Naive thymus-derived CD4-positive, alpha-beta T cell (primary cell): ENCODE data around the gene BCOR. TPM values are rescaled to one million over a fixed set of nuclear protein-coding genes. Genes with fewer than 3 reads are reported as not detected.

Experiments used
- ATAC-seq: fragments of 150-1000 bp; cut with Tn5 transposase; 2 replicates; pipeline ENCODE4 v1.10.0; 2021; ENCODE audit warnings: mild to moderate bottlenecking, moderate library complexity
- CTCF ChIA-PET: fragments of 350-600 bp; sonication (Branson Sonifier 250); formaldehyde crosslinking; loops from one replicate; lab custom pipeline; 2021; ENCODE audit warnings: antibody characterized with exemption; lab: Charles Lee
- POLR2A ChIA-PET: fragments of 350-600 bp; sonication (Branson Sonifier 250); formaldehyde crosslinking; loops from one replicate; lab custom pipeline; 2021; ENCODE audit warnings: antibody characterized with exemption, inconsistent platforms; lab: Charles Lee
- DNase-seq, 9 donors: peaks; one replicate each; pipeline versions ENCODE4 v3.0.0 to v3.0.0-alpha.2; 2020 to 2022; ENCODE audit warnings: mixed read lengths in 1 of 9
- H3K27ac ChIP-seq: one replicate; pipeline ENCODE4 v1.7.0; 2013; ENCODE audit warnings: mild to moderate bottlenecking, low read depth, low read length, moderate library complexity
- H3K27me3 ChIP-seq, 2 donors: one replicate each; pipeline ENCODE4 v1.7.0; 2013; ENCODE audit warnings: low read length in 2 of 2, mild to moderate bottlenecking in 2 of 2, moderate library complexity in 2 of 2; ENCODE audit not compliant: control insufficient read depth in 2 of 2, insufficient read depth in 2 of 2
- H3K36me3 ChIP-seq, 3 experiments: 1 replicate in 2 of 3; 2 replicates in 1 of 3; pipeline ENCODE4 v1.7.0; 2013; ENCODE audit warnings: low read length in 3 of 3, mild to moderate bottlenecking in 3 of 3, moderate library complexity in 1 of 3; ENCODE audit not compliant: insufficient read depth in 3 of 3, control insufficient read depth in 2 of 3
- H3K4me1 ChIP-seq, 2 donors: one replicate each; pipeline ENCODE4 v1.7.0; 2013; ENCODE audit warnings: low read length in 2 of 2, mild to moderate bottlenecking in 2 of 2, moderate library complexity in 1 of 2; ENCODE audit not compliant: control insufficient read depth in 2 of 2, insufficient read depth in 2 of 2
- H3K4me3 ChIP-seq: 2 replicates; pipeline ENCODE4 v1.7.0; 2013; ENCODE audit warnings: mild to moderate bottlenecking, low read length
- H3K9me3 ChIP-seq, 3 experiments: 1 replicate in 2 of 3; 2 replicates in 1 of 3; pipeline ENCODE4 v1.7.0; 2013; ENCODE audit warnings: low read length in 3 of 3; ENCODE audit not compliant: control insufficient read depth in 2 of 3
- H3K27ac Mint-ChIP-seq, 9 donors: one replicate each; pipeline ENCODE4 v1.8.0; 2020 to 2022; ENCODE audit warnings: mixed read lengths in 9 of 9, mild to moderate bottlenecking in 8 of 9, moderate library complexity in 5 of 9, inconsistent platforms in 2 of 9
- H3K27me3 Mint-ChIP-seq, 5 donors: one replicate each; pipeline ENCODE4 v1.8.0; 2021 to 2022; ENCODE audit warnings: mixed read lengths in 5 of 5, mild to moderate bottlenecking in 1 of 5
- H3K36me3 Mint-ChIP-seq, 5 donors: one replicate each; pipeline ENCODE4 v1.8.0; 2020 to 2022; ENCODE audit warnings: mixed read lengths in 5 of 5, mild to moderate bottlenecking in 3 of 5, inconsistent platforms in 1 of 5
- H3K4me1 Mint-ChIP-seq, 7 donors: one replicate each; pipeline ENCODE4 v1.8.0; 2020 to 2022; ENCODE audit warnings: mixed read lengths in 7 of 7, mild to moderate bottlenecking in 3 of 7, inconsistent platforms in 1 of 7
- H3K4me3 Mint-ChIP-seq, 10 donors: one replicate each; pipeline ENCODE4 v1.8.0; 2020 to 2022; ENCODE audit warnings: mild to moderate bottlenecking in 10 of 10, mixed read lengths in 10 of 10, moderate library complexity in 6 of 10, inconsistent platforms in 2 of 10
- H3K9me3 Mint-ChIP-seq, 11 donors: one replicate each; pipeline ENCODE4 v1.8.0; 2020 to 2022; ENCODE audit warnings: mixed read lengths in 11 of 11, mild to moderate bottlenecking in 4 of 11, inconsistent platforms in 1 of 11, moderate library complexity in 1 of 11
- intact Hi-C, 2 donors: fragments of 100-400 bp; cut with micrococcal nuclease; formaldehyde crosslinking; loops; one replicate each; pipeline ENCODE4 v1.15.1; 2023
- polyA plus RNA-seq, 2 donors: library from polyadenylated mRNA; unstranded; fragments of 300-500 nt; fragmentation: Illumina TruSeq; gene quantifications; one replicate each; pipeline ENCODE4 v1.2.3, GENCODE V29; 2021
- total RNA-seq, 6 experiments: library from RNA in 5 of 6; stranded (reverse) in 5 of 6; gene quantifications; 1 replicate in 5 of 6; 2 replicates in 1 of 6; pipeline ENCODE4 v1.2.3 and lab custom pipeline; 2021 to 2026

Gene BCOR
- total and polyA plus RNA-seq, 7 experiments from 2014 or later, result 3.8 to 55.2 (median 24.3) TPM

GRCh38 chrX:40096395-40097091 lies 1.2 kb downstream of the BCOR start:
- Histone ChIP-seq H3K9me3 (no peaks in the 10 kb centered on the region), H3K27me3 (no peaks in the 10 kb centered on the region), H3K4me1 (peaks cover 5 to 12% of the 10 kb centered on the region in 2 donors), H3K4me3 (peak overlapping the region; percentile 74), H3K36me3 (no peaks in the 10 kb centered on the region), H3K27ac (peak overlapping the region; percentile 80)
- Mint-ChIP-seq H3K36me3 (peaks cover 0 to 2% (median 0%) of the 10 kb centered on the region in 5 donors), H3K27ac (peak overlapping the region; percentile 46 to 90 (median 86)), H3K4me1 (peaks cover 16 to 38% (median 30%) of the 10 kb centered on the region in 7 donors), H3K4me3 (peak overlapping the region; percentile 87 to 98 (median 92)), H3K27me3 (no peaks in the 10 kb centered on the region), H3K9me3 (peaks cover 0 to 10% (median 0%) of the 10 kb centered on the region in 11 donors)
- ChIA-PET POLR2A (interaction anchor here (0.8 to 7.6 kb wide), 18 partner anchors 9 to 1289 kb away, joined by 3 to 116 read pairs (median 8); no protein-coding TSS in a partner anchor), CTCF (interaction anchor here (1.4 to 2.1 kb wide), 2 partner anchors 30 to 57 kb away, joined by 3 to 8 read pairs; no protein-coding TSS in a partner anchor)
- DNase-seq (peak in 8 of 9 donors; percentile 49 to 80 (median 66)), ATAC-seq (peak; percentile 34)
- intact Hi-C loops, result loop anchor here (1.0 to 10.0 kb wide), 12 partner anchors 36 to 1294 kb away; partner anchors contain the start of genes MID1IP1 (in 2 of the 2), CXorf38 (in 1 of the 2) and DDX3X (in 1 of the 2)

- peaks cover 0 to 3% (median 0%) of the 10 kb centered on the region in 5 donors for H3K36me3 Mint-ChIP-seq
- no peaks in the 10 kb centered on the region for H3K27me3 ChIP-seq
- H3K4me1 ChIP-seq, result peaks cover 7 to 17% of the 10 kb centered on the region in 2 donors
- peaks cover 0 to 10% (median 0%) of the 10 kb centered on the region in 11 donors for H3K9me3 Mint-ChIP-seq
- peak; percentile 18 for ATAC-seq
- peak in 7 of 9 donors; percentile 34 to 68 (median 55) for DNase-seq
- peak overlapping the region; percentile 80 for H3K27ac ChIP-seq
- H3K4me3 Mint-ChIP-seq, result peak overlapping the region; percentile 91 to 98 (median 94)
- intact Hi-C loops, result loop anchor here (1.0 to 10.0 kb wide), 12 partner anchors 13 to 1293 kb away; partner anchors contain the start of genes MID1IP1 (in 2 of the 2), CXorf38 (in 1 of the 2) and DDX3X (in 1 of the 2)
- no peaks in the 10 kb centered on the region for H3K9me3 ChIP-seq
- no peaks in the 10 kb centered on the region for H3K27me3 Mint-ChIP-seq
- POLR2A ChIA-PET, result interaction anchor here (0.6 to 7.6 kb wide), 10 partner anchors 10 to 127 kb away, joined by 3 to 116 read pairs (median 6); no protein-coding TSS in a partner anchor
- H3K36me3 ChIP-seq, result no peaks in the 10 kb centered on the region
- peak overlapping the region; percentile 74 for H3K4me3 ChIP-seq
- peak overlapping the region; percentile 86 to 95 (median 90) for H3K27ac Mint-ChIP-seq
- H3K4me1 Mint-ChIP-seq, result peaks cover 21 to 46% (median 36%) of the 10 kb centered on the region in 7 donors
- CTCF ChIA-PET, result interaction anchor here (0.6 to 1.4 kb wide), 3 partner anchors 31 to 174 kb away, joined by 3 to 5 read pairs (median 3); no protein-coding TSS in a partner anchor
Observed at GRCh38 chrX:40095583-40096394, 2.0 kb downstream of the BCOR start.

- intact Hi-C loops, result loop anchor here (1.0 to 10.0 kb wide), 10 partner anchors 11 to 1293 kb away; partner anchors contain the start of genes MID1IP1 (in 2 of the 2), CXorf38 (in 1 of the 2) and DDX3X (in 1 of the 2)
Observed at GRCh38 chrX:40094900-40095582, 2.7 kb downstream of the BCOR start.

GRCh38 chrX:40094041-40094899 lies 3.5 kb downstream of the BCOR start:
- Histone ChIP-seq H3K4me3 (peak overlapping the region; percentile 74), H3K9me3 (no peaks in the 10 kb centered on the region), H3K4me1 (peaks cover 13 to 21% of the 10 kb centered on the region in 2 donors), H3K36me3 (no peaks in the 10 kb centered on the region), H3K27me3 (no peaks in the 10 kb centered on the region), H3K27ac (peak overlapping the region; percentile 80)
- Mint-ChIP-seq H3K9me3 (peaks cover 0 to 8% (median 0%) of the 10 kb centered on the region in 11 donors), H3K4me1 (peaks cover 18 to 44% (median 37%) of the 10 kb centered on the region in 7 donors), H3K4me3 (peak overlapping the region; percentile 91 to 98 (median 94)), H3K27ac (peak overlapping the region in 7 of 9 donors; percentile 36 to 95 (median 87)), H3K36me3 (peaks cover 0 to 4% (median 0%) of the 10 kb centered on the region in 5 donors), H3K27me3 (no peaks in the 10 kb centered on the region)
- ChIA-PET CTCF (no interaction called here), POLR2A (interaction anchor here (0.7 to 7.6 kb wide), 10 partner anchors 9 to 328 kb away, joined by 3 to 116 read pairs (median 4); no protein-coding TSS in a partner anchor)
- ATAC-seq (no peak), DNase-seq (peak in 3 of 9 donors; percentile 25 to 49 (median 42))
- intact Hi-C loops, result loop anchor here (1.0 to 10.0 kb wide), 5 partner anchors 10 to 551 kb away; partner anchors contain the start of gene CXorf38 (in 1 of the 2)

More at GRCh38 chrX:40094900-40095582, 2.7 kb downstream of the BCOR start:
- Mint-ChIP-seq H3K4me1 (peaks cover 22 to 46% (median 38%) of the 10 kb centered on the region in 7 donors), H3K27me3 (no peaks in the 10 kb centered on the region), H3K36me3 (peaks cover 0 to 4% (median 0%) of the 10 kb centered on the region in 5 donors), H3K9me3 (peaks cover 0 to 10% (median 0%) of the 10 kb centered on the region in 11 donors), H3K27ac (peak overlapping the region; percentile 86 to 95 (median 90)), H3K4me3 (peak overlapping the region; percentile 91 to 98 (median 94))
- CTCF ChIA-PET, result interaction anchor here (0.6 kb wide), 2 partner anchors 73 to 175 kb away, joined by 3 to 5 read pairs; no protein-coding TSS in a partner anchor
- H3K36me3 ChIP-seq, result no peaks in the 10 kb centered on the region
- H3K9me3 ChIP-seq, result no peaks in the 10 kb centered on the region
- peak overlapping the region; percentile 80 for H3K27ac ChIP-seq
- H3K4me3 ChIP-seq, result peak overlapping the region; percentile 74
- DNase-seq (no peak), ATAC-seq (no peak)
- H3K27me3 ChIP-seq, result no peaks in the 10 kb centered on the region
- H3K4me1 ChIP-seq, result peaks cover 8 to 20% of the 10 kb centered on the region in 2 donors
- POLR2A ChIA-PET, result interaction anchor here (0.6 to 7.6 kb wide), 5 partner anchors 10 to 104 kb away, joined by 3 to 116 read pairs (median 4); no protein-coding TSS in a partner anchor

GRCh38 chrX:40093586-40093985 lies 4.2 kb downstream of the BCOR start:
- H3K27ac Mint-ChIP-seq, result peak overlapping the region in 5 of 9 donors; percentile 14 to 87 (median 38)
- no peaks in the 10 kb centered on the region for H3K9me3 ChIP-seq
- ATAC-seq (no peak), DNase-seq (no peak)
- H3K36me3 ChIP-seq, result no peaks in the 10 kb centered on the region
- H3K36me3 Mint-ChIP-seq, result peaks cover 0 to 4% (median 0%) of the 10 kb centered on the region in 5 donors
- no peaks in the 10 kb centered on the region for H3K27me3 ChIP-seq
- peak overlapping the region; percentile 74 for H3K4me3 ChIP-seq
- peaks cover 0 to 6% (median 0%) of the 10 kb centered on the region in 11 donors for H3K9me3 Mint-ChIP-seq
- H3K27me3 Mint-ChIP-seq, result no peaks in the 10 kb centered on the region
- peaks cover 18 to 50% (median 43%) of the 10 kb centered on the region in 7 donors for H3K4me1 Mint-ChIP-seq
- peak overlapping the region; percentile 82 to 98 (median 94) for H3K4me3 Mint-ChIP-seq
- no peak overlapping the region for H3K27ac ChIP-seq
- POLR2A ChIA-PET, result interaction anchor here (0.7 to 7.6 kb wide), 9 partner anchors 9 to 327 kb away, joined by 3 to 116 read pairs (median 4); no protein-coding TSS in a partner anchor
- peaks cover 15 to 25% of the 10 kb centered on the region in 2 donors for H3K4me1 ChIP-seq
- intact Hi-C loops, result loop anchor here (10.0 kb wide), 2 partner anchors 279 to 551 kb away; partner anchors contain the start of gene CXorf38 (in 1 of the 2)
- CTCF ChIA-PET, result no interaction called here
